Activated T-cell treated with anti-CD3 and anti-CD28 coated beads, Interleukin-2, amount 50 U/mL, for 48 hours (primary cell): ENCODE measurements around the gene GP9.

Experiments
- DNase-seq, 2 experiments: peaks; one replicate each; pipeline ENCODE4 v3.0.0-alpha.2; 2020

The GP9 gene

GRCh38 chr3:129030611-129031010 is 30.0 kb upstream of the GP9 start:
- no peak for DNase-seq

- DNase-seq: no peak
Measured at GRCh38 chr3:129031476-129032215, 28.9 kb upstream of the GP9 start.

- no peak for DNase-seq
Measured at GRCh38 chr3:129032716-129033115, 27.9 kb upstream of the GP9 start.

GRCh38 chr3:129033151-129033550 is 27.4 kb upstream of the GP9 start:
- no peak for DNase-seq

GRCh38 chr3:129033633-129034321 is 26.8 kb upstream of the GP9 start:
- DNase-seq: no peak

- no peak for DNase-seq
Measured at GRCh38 chr3:129034642-129035041, 25.9 kb upstream of the GP9 start.

DNA sequence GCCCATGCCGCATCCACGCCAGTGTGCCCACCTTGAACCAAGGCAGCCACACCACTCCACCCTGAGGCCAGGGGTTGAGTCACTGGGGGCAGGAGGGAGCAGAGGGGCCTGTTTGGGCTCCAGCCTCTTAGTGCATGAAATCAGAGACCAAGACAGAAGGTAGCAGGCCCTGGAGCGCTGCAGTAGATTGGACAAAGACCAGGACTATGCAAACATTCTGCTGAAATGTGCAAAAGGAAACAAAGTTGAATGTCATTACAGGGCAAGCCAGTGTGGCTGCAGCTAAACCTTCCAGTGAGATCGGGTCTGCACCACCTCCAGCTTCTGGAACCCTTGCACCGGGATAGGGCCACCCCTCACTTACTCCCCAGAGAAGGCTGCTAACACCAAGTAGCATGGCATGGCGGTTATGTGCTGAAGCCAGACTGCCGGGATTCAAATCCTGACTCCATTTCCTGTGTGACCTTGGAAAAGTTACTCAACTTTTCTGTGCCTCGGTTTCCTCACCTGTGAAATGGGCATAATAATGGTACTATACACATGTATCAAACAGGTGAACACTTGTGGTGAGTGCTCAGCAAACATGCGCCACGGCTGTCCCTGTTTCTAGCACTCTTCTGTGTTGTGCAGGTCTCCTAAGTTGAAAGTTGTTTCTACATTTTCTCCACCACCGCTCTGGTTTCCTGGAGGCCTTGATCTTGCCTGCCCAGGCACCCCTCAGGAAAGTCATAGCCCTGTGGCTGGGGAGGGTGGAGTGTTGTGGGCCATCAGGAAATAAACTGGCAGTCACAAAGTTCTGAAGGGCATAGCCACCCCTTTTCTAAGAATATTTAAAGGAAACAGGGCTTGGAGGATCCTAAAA is 25.0 kb upstream of the GP9 start:
- no peak for DNase-seq

GRCh38 chr3:129036222-129037092 is 24.1 kb upstream of the GP9 start:
- no peak for DNase-seq

GRCh38 chr3:129037093-129037419 is 23.5 kb upstream of the GP9 start:
- no peak for DNase-seq

DNA sequence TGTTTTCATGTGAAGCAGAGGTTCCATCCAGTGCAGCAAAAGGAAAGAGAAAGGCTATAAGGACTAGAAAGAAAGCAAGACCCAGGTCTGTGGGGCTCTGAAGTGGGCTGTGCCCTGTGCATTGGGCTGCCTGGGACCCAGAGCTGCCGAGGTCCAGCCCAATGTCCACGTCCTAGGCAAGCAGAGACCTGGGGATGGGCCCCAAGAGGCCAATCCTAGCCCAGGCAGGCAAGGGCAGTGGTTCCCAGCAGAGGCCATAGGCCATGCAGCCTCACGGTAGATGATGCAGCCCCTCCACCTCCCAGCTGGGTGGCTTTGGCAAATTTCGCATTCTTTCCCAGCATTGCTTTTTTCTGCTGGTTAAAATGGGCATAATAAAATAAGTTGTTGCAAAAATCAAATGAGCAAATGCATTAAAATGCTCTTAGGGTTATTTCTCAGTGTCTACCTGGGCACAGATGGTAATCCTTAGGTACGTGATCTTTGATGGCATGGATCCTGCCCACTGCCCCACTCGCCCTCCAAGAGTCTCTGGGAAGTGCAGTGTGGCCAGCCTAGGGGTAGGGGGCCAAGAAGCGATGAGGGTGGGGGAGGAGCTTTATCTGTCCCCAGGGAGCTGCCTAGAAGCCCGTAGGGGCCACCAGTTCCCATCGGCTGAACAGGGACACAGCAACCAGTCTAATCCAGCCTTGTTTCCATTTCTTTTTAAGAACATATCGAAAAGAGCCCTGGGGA is 22.3 kb upstream of the GP9 start:
- no peak for DNase-seq

DNA sequence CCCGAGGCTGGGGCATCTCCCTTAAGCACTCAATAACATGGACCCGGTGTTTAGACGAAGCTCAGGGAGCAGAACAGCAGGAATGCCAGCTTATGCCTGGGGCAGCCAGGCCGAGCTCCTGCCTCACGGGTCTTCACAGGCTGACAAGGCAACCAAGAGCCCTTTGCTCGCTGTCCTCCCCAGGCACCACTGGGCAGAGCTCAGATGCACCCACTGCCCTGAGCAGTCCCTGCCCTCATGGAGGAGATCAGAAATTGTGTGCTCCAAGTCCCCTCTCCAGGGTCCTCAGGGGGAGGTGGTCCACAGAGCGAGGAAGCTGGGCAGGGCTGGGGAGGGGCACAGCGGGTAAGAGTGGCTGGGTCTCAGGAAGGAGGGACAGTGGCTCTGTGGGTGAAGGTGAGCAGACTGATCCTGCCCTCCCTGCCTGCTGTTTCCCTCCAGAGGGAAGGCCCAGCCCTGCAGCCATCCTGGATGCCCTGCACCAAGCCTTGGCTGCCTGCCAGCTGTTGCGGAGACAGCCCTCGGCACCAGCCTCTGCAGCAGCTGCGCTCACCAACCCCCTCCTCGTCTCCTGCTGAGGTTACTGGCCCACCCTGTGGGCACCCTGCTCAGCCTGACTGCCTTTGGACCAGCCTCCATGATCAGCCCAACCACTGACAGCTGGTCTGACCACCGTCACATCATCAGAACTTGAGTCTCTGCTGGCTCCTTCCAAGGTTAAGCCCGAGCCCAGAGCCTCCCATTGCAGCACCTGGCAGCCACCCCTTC is 21.1 kb upstream of the GP9 start:
- DNase-seq: no peak

GRCh38 chr3:129040039-129040336 is 20.6 kb upstream of the GP9 start:
- no peak for DNase-seq

- no peak for DNase-seq
Measured at GRCh38 chr3:129040579-129041300, 19.8 kb upstream of the GP9 start.

GRCh38 chr3:129045675-129046036 is 14.9 kb upstream of the GP9 start:
- peak; percentile 74 to 79 for DNase-seq

GRCh38 chr3:129046037-129046731 is 14.4 kb upstream of the GP9 start:
- peak; percentile 67 to 68 for DNase-seq

DNA sequence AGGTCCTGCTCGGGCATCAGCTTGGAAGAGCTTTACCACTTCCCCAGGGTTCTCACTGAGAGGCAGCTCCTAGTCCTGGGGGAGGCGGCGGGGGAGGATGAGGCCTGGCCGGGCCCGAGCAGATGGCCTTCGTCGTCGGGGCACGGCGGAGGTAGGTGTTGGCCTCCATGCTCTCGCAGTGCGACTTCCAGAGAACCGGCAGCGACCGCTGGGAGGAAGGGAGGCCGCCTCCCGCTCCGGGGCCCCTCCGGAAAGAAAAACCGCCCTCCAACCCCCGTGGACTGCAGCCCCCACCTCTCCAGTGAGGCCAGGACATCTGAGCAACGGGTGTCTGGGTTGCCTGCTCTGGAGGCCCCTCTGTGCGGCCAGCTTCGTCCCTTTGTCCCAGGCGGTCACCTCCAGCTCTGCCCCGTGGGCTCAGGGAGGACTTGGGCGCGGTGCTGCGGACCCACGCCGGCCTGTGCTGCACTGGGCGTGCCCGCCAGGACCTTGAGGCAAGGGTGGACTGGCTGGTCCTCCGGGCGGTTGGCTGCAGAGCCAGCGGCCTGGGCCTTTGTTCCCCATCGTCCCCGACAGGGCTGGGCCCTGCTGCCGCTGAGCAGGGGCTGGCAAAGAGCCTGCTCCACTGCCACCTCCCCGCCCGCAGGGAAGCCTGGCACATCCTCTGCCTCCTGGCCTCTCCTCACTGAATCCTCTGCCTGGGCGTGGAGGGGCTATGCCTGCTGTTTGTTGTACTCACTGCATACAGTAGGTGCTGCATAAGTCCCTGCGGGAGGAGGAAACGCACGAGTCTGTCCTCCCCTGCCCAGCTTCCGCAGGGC is 13.6 kb upstream of the GP9 start:
- DNase-seq: no peak

DNA sequence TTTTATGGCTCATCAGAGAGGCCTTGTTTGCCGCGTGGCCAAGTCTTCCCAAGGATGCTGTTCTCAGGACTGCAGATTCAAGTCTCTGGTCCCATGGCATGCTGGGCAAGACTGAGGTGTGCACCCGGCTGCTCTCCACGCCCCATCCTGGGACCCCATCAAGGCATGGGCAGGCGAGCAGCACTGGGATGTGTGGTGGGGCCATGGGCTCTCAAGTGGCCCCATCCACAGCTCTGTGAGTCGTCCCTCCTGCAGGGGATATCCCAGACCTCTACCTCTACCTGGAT is 13.1 kb upstream of the GP9 start:
- no peak for DNase-seq

GRCh38 chr3:129050556-129051295 is 9.9 kb upstream of the GP9 start:
- no peak for DNase-seq

GRCh38 chr3:129051871-129052340 is 8.7 kb upstream of the GP9 start:
- DNase-seq: no peak
